GM18868 (cell line): Measurements from ENCODE around the gene DTNB.

Experiments
- ATAC-seq: cut with Tn5 transposase; IDR thresholded peaks from one replicate; pipeline ENCODE4 v1.9.1; 2021; ENCODE audit warnings: mild to moderate bottlenecking, moderate library complexity; ENCODE audit not compliant: unreplicated experiment

The DTNB gene

GRCh38 chr2:25355270-25355669 is 318.1 kb downstream of the DTNB start:
- no peak for ATAC-seq

DNA sequence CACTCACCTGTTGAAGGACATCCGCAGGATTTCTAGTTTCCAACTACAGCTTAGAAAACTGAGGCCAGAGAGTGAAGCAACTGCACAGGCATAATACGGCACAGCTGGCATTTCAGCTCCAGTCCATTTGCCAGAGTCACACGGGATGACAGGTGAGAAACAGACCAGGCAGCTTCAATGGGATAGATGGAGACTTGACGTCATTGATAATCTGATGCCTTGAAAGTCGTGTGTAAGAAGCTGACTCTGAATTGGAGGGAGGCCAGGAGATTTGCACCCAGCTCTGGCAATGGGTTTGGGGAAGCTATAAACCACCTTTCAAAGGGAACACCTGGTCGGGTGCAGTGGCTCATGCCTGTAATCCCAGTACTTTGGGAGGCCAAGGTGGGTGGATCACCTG is 319.3 kb downstream of the DTNB start:
- no peak for ATAC-seq

GRCh38 chr2:25349397-25349796 is 324.0 kb downstream of the DTNB start:
- no peak for ATAC-seq

DNA sequence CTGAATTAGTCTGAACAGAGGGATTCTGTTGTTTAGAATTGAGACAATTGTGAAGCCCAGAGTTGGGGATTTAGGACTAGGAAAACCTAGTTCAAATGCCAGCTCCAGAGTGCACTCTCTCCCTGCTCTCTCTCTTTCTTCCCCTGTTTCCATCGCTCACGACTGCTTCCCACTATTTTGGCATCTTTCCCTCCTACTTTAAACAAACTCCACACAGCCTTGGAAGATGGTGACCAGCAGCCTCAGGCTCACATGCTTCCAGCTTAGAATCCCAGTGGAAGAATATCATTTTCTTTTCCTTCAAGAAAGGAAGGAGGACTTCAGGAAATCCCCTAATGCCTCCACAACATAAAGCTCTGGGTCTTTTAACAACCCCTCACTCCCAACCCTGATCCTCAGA is 325.5 kb downstream of the DTNB start:
- no peak for ATAC-seq

DNA sequence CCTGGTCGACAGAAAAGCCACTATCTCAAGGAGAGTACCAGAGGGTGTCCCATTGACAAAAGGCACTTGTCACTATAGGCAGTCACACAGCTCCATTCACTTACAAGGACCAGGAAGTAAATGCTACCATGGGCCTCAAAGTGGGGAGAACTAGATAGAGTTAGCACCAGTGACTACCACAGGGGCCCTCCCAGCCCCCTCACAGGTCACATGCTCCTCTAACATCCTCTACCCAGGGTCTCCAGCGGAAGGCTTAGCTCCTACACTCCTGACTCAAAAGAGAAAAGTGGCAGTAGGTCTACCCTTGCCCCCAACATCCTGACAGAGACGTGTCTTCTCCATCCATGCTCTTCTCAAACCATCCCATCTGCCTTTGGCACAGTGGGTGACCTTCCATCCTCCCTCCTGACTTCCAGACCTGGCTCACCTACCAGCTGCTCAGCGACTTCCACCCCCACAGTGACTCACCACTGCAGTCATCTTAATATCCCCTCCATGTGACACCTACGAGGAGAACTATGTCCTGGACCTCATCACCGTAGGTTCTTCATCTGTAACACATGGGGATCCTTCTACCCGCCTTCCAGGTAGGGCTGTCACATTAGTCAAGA is 326.1 kb downstream of the DTNB start:
- no peak for ATAC-seq

GRCh38 chr2:25343187-25343825 is 330.1 kb downstream of the DTNB start:
- no peak for ATAC-seq

DNA sequence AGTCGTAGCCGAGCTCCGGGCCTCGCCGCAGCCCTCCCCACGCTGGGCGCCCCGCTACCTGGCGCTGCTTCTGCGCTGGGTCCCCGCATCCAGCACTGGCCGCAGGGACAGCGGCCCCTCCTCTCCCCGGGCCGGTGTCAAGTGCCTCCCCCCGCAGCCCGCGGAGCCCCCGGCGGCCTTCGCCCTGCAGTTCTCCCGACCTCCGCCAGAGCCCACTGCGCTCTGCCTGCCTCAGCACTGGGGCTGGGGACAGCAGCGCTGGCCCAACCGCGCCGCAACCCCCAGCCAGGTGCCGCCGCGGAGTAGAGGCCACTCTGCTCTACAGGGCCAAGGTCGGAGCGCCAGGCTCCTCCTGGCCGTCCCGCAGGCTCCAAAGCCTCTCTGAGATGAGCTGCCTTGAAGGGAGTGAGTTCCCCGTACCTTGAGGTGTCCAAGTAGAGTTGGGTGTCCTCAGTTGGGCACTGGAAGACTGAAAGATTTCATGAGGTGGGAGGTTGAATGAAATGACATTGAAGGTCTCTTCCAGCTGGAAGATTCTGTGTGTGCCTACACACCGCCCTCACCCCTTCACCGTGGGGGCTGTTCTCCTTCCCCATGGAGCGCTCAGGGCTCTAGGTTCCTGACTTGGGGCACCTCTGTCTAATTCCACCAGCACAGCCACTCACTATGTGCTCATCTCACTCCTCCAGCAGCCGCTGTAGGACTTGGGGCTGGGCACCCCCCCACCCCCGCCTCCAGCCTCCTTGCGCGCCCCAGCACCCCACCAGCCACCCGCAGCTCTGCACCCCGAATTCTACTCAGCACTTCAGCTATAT is 330.8 kb downstream of the DTNB start:
- ATAC-seq: peak; percentile 83

GRCh38 chr2:25341753-25342371 is 331.5 kb downstream of the DTNB start, which contains the start of gene DNMT3A:
DNMT3A (minus strand) TSS chr2:25341925; CDS start chr2:25313984, 27,941 bp downstream.
- ATAC-seq: peak; percentile 33

- ATAC-seq: peak; percentile 22
Observed at GRCh38 chr2:25341011-25341727, 332.2 kb downstream of the DTNB start.

DNA sequence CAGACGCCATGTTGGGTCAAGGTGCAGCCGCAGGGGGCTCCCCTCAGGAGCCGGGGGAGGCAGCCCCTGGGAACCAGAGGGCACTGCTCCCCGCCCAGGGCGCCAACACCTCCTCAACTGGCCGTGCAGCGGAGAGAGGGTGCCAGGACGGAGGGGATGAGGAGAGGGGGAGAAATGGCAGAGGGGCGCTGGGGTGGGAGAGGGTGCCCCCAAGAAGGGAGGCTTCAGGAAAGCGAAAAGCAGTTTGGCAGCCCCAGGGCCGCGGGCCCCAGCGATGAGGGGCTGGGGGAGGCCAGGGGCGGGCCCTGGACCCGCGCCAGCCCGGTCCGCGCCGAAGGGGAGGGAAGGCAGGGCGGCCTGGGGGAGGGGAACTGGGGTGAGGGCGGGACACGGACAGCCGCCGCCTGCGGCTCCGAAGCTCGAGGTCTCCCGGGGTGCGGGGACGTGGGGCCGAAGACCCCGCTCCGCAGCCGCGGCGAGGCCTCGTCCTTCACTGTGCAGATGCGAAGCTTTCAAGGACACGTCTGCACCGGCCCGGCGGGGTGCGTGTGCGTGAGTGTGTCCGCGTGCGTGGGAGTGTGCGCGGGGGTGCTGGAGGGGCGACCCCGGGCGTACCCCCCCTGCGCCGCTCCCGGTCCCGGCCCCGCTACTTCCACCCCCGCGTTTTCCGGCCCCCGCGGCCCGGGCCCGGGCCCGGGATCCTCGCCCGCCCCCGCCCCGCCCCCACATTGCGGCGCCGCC is 333.0 kb downstream of the DTNB start:
- no peak for ATAC-seq

DNA sequence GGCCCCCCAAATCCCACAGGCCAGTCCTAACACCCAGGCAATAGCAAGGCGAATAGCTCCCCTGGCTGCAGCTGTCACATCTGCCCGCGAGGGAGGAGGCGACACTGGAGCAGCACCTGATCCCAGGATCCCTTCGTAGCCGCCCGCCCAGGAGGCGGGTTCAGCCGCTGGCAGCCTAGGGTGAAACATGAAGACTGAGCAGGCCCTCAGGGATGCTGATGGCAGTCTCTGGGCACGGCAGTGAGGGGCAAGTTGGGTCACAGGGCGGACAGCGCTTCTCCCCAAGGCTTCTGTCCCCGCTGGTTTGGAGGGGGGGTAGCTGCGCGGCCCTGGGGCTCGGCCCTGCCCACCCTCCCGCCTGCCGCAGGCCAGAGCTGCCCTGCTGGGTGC is 333.6 kb downstream of the DTNB start:
- no peak for ATAC-seq

DNA sequence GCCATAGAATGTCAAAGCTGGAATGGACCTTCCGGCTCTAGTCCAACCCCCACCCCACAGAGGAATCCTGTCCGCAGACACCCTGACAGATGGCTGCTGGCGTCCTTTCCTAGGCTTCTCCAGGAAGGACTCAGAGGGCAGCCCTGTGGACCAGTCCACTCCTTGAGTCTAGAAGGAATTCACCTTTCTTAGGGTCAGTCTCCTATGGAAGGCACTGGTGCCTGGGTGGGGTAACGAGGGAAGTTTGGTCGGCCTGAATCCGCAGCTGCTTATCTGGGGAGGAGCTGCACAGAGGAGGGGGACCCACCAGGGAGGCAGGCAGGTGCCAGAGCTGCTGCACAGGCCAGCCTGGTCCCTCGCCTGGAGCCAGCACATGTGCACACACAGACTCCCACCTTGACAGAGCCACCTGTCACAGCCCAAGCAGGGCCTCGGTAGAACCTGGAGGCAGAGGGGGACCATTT is 334.1 kb downstream of the DTNB start:
- ATAC-seq: no peak

- no peak for ATAC-seq
Observed at GRCh38 chr2:25338401-25338800, 335.0 kb downstream of the DTNB start.

- no peak for ATAC-seq
Observed at GRCh38 chr2:25337891-25338290, 335.5 kb downstream of the DTNB start.

- no peak for ATAC-seq
Observed at GRCh38 chr2:25337276-25337675, 336.1 kb downstream of the DTNB start.

GRCh38 chr2:25336383-25336841 is 337.0 kb downstream of the DTNB start:
- ATAC-seq: no peak

- ATAC-seq: no peak
Observed at GRCh38 chr2:25335971-25336370, 337.4 kb downstream of the DTNB start.

- ATAC-seq: no peak
Observed at GRCh38 chr2:25335204-25335603, 338.2 kb downstream of the DTNB start.

GRCh38 chr2:25334482-25334881 is 338.9 kb downstream of the DTNB start:
- ATAC-seq: no peak

DNA sequence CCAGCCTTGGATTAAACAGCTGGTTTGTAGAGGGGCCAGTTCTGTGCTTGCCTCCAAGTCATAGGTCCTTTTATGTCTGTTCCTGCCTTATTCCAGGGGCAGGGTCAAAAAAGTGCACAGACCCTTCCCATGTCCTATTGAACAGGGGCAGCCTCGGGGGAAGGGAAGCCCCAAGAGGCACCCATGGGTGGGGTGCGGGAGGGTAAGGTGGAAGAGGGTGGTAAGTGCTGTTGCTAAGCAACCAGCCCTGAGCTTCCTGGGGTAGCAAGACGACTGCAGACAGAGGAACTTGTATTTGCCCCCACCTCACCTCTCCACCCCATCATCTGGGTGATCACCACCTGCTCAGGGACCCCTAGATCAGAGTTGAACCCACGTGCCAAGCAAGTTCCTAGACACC is 339.4 kb downstream of the DTNB start:
- no peak for ATAC-seq
